HepG2 (cell line): ENCODE results near the gene ARHGEF16. TPM values are rescaled to one million over a fixed set of nuclear protein-coding genes. Genes with fewer than 3 reads are reported as not detected.

Experiments
- BORCS8-MEF2B ChIP-seq: sonication (generic); formaldehyde crosslinking; IDR thresholded peaks from 2 replicates; pipeline ENCODE4 v1.8.0; 2022; ENCODE audit warnings: mild to moderate bottlenecking, missing genetic modification reagents
- DRAP1 ChIP-seq: IDR thresholded peaks from 2 replicates; pipeline ENCODE4 v1.6.1; 2016; ENCODE audit warnings: missing genetic modification reagents, missing compliant biosample characterization
- FLYWCH1 ChIP-seq: sonication (generic); formaldehyde crosslinking; IDR thresholded peaks from 2 replicates; pipeline ENCODE4 v1.8.1; 2023; ENCODE audit warnings: mild to moderate bottlenecking, missing genetic modification reagents
- HNRNPL ChIP-seq: fragments of 200-400 bp; formaldehyde crosslinking; IDR thresholded peaks from 2 replicates; pipeline ENCODE4 v1.6.1; 2017; ENCODE audit warnings: mild to moderate bottlenecking, low read depth, low read length
- KDM5B ChIP-seq: sonication (generic); formaldehyde crosslinking; IDR thresholded peaks from 2 replicates; pipeline ENCODE4 v1.4.0; 2020; ENCODE audit warnings: missing genetic modification reagents, mild to moderate bottlenecking, borderline replicate concordance
- MLX ChIP-seq: IDR thresholded peaks from 2 replicates; pipeline ENCODE4 v1.6.1; 2016
- NFATC3 ChIP-seq: sonication (generic); formaldehyde crosslinking; IDR thresholded peaks from 2 replicates; pipeline ENCODE4 v1.5.1; 2020; ENCODE audit warnings: mild to moderate bottlenecking, missing genetic modification reagents
- NRL ChIP-seq: sonication (generic); formaldehyde crosslinking; IDR thresholded peaks from 2 replicates; pipeline ENCODE4 v1.5.0; 2020; ENCODE audit warnings: missing genetic modification reagents, mild to moderate bottlenecking, moderate library complexity, borderline replicate concordance
- PCBP1 ChIP-seq: fragments of 200-400 bp; formaldehyde crosslinking; IDR thresholded peaks from 2 replicates; pipeline ENCODE4 v1.6.1; 2017; ENCODE audit warnings: mild to moderate bottlenecking, low read depth, low read length, borderline replicate concordance
- PHF5A ChIP-seq: IDR thresholded peaks from one replicate; pipeline ENCODE4 v1.6.1; 2018; ENCODE audit warnings: low read depth, missing genetic modification reagents; ENCODE audit not compliant: unreplicated experiment
- PRDM15 ChIP-seq: sonication (generic); formaldehyde crosslinking; IDR thresholded peaks from 2 replicates; pipeline ENCODE4 v1.4.0; 2020; ENCODE audit warnings: missing genetic modification reagents
- ZKSCAN8 ChIP-seq: IDR thresholded peaks from 2 replicates; pipeline ENCODE4 v1.6.1; 2016; ENCODE audit warnings: borderline replicate concordance, missing genetic modification reagents, missing compliant biosample characterization
- ZNF451 ChIP-seq: sonication (generic); formaldehyde crosslinking; IDR thresholded peaks from 2 replicates; pipeline ENCODE4 v1.5.0; 2020; ENCODE audit warnings: mild to moderate bottlenecking, missing genetic modification reagents
- ZNF569 ChIP-seq: sonication (generic); formaldehyde crosslinking; IDR thresholded peaks from 2 replicates; pipeline ENCODE4 v1.5.0; 2020; ENCODE audit warnings: mild to moderate bottlenecking, missing genetic modification reagents, moderate library complexity, borderline replicate concordance
- ZNF704 ChIP-seq: sonication (generic); formaldehyde crosslinking; IDR thresholded peaks from 2 replicates; pipeline ENCODE4 v1.8.1; 2023; ENCODE audit warnings: mild to moderate bottlenecking, inconsistent platforms, moderate library complexity, missing genetic modification reagents, borderline replicate concordance
- polyA plus RNA-seq, 8 experiments: library from polyadenylated mRNA; depleted of rRNA in 3 of 8; stranded (reverse) in 7 of 8; unstranded in 1 of 8; fragments of >200 nt; fragmentation: Illumina TruSeq in 4 of 8; extraction: Trizol in 4 of 8; gene quantifications; 2 replicates each; pipeline versions ENCODE4 v1.2.1 to v1.2.3, GENCODE V29; 2011 to 2016; ENCODE audit warnings: low read depth in 4 of 8, missing spikeins in 1 of 8, mixed read lengths in 1 of 8; ENCODE audit not compliant: insufficient read depth in 1 of 8
- total RNA-seq, 5 experiments: library from RNA; depleted of rRNA; stranded (reverse); fragments of >200 nt; fragmentation: Illumina TruSeq; extraction: Trizol; gene quantifications; 2 replicates each; pipeline ENCODE4 v1.2.3, GENCODE V29; 2016; ENCODE audit warnings: low read depth in 1 of 5

The ARHGEF16 gene
- total and polyA plus RNA-seq, 2 of the 13 experiments (the other 11 are each of a cell fraction or from before 2014, with no cell fraction given) = 20.3 to 39.9 TPM

- TF ChIP-seq DRAP1 (CRISPR knock-in tag) = no peak
- TF ChIP-seq PHF5A (CRISPR knock-in tag) = no peak
- no peak for TF ChIP-seq NRL (CRISPR knock-in tag)
- TF ChIP-seq ZNF704 (CRISPR knock-in tag) = no peak
- TF ChIP-seq PRDM15 (CRISPR knock-in tag) = no peak
- TF ChIP-seq NFATC3 (CRISPR knock-in tag) = no peak
- no peak for TF ChIP-seq ZKSCAN8 (CRISPR knock-in tag)
- no peak for TF ChIP-seq FLYWCH1
- TF ChIP-seq PCBP1 = no peak
- TF ChIP-seq ZNF451 (CRISPR knock-in tag) = no peak
- no peak for TF ChIP-seq KDM5B (CRISPR knock-in tag)
- 0 out of 2 replicates have a peak, but pooled peaks have one; percentile 59 for TF ChIP-seq HNRNPL
- TF ChIP-seq BORCS8-MEF2B (CRISPR knock-in tag) = no peak
- no peak for TF ChIP-seq ZNF569 (CRISPR knock-in tag)
- no peak for TF ChIP-seq MLX (CRISPR knock-in tag)
Observed at GRCh38 chr1:3529099-3529729, 74.7 kb downstream of the ARHGEF16 start (continued).
